NCI-H446 (cell line): Measurements from ENCODE around the gene CBL.
"Not testable (repeated sequence)": the region's sequence is repeated elsewhere in the genome, so short reads cannot be mapped to it uniquely, and the experiment has no call there.

Experiments used
- DNase-seq, 2 experiments: peaks; one replicate each; lab custom pipeline; 2025; lab: John Stamatoyannopoulos, UW

The CBL gene

GRCh38 chr11:119218141-119218878 is 12.2 kb downstream of the CBL start:
- DNase-seq = no peak

- DNase-seq = peak in 1 of 2 experiments; percentile 13
Observed at GRCh38 chr11:119222308-119222707, 16.2 kb downstream of the CBL start.

- DNase-seq = no peak
Observed at GRCh38 chr11:119222891-119223290, 16.8 kb downstream of the CBL start.

- no peak for DNase-seq
Observed at GRCh38 chr11:119223856-119224255, 17.7 kb downstream of the CBL start.

- not testable (repeated sequence) for DNase-seq
Observed at GRCh38 chr11:119228535-119229287, 22.6 kb downstream of the CBL start.

- no peak for DNase-seq
Observed at GRCh38 chr11:119229288-119229672, 23.1 kb downstream of the CBL start.

GRCh38 chr11:119229741-119230140 is 23.6 kb downstream of the CBL start:
- no peak for DNase-seq

- DNase-seq = no peak
Observed at GRCh38 chr11:119236490-119236889, 30.4 kb downstream of the CBL start.

GRCh38 chr11:119236891-119237290 is 30.8 kb downstream of the CBL start:
- DNase-seq = no peak

- no peak for DNase-seq
Observed at GRCh38 chr11:119237515-119237914, 31.4 kb downstream of the CBL start.

GRCh38 chr11:119248750-119249670 is 42.9 kb downstream of the CBL start:
- DNase-seq = no peak

- DNase-seq = no peak
Observed at GRCh38 chr11:119249671-119250010, 43.5 kb downstream of the CBL start.

GRCh38 chr11:119251114-119251513 is 45.0 kb downstream of the CBL start:
- no peak for DNase-seq

GRCh38 chr11:119254239-119254638 is 48.1 kb downstream of the CBL start:
- no peak for DNase-seq

- DNase-seq = no peak
Observed at GRCh38 chr11:119258180-119258579, 52.0 kb downstream of the CBL start.

- no peak for DNase-seq
Observed at GRCh38 chr11:119258983-119259382, 52.8 kb downstream of the CBL start.

- no peak for DNase-seq
Observed at GRCh38 chr11:119262668-119263351, 56.7 kb downstream of the CBL start.

GRCh38 chr11:119263352-119263940 is 57.3 kb downstream of the CBL start:
- DNase-seq = no peak

- no peak for DNase-seq
Observed at GRCh38 chr11:119266063-119266462, 59.9 kb downstream of the CBL start.

- DNase-seq = no peak
Observed at GRCh38 chr11:119266517-119267255, 60.5 kb downstream of the CBL start.

GRCh38 chr11:119267645-119268044 is 61.5 kb downstream of the CBL start:
- DNase-seq = no peak
